H1 (cell line): ENCODE results near the gene ADAMTS14. TPM values are rescaled to one million over a fixed set of nuclear protein-coding genes. Genes with fewer than 3 reads are reported as not detected.

Experiments
- CTCF ChIA-PET: fragments of 300-600 bp; sonication (Branson Sonifier 250); formaldehyde crosslinking; loops from one replicate; lab custom pipeline; 2021; ENCODE audit not compliant: partially characterized antibody; lab: Charles Lee
- POLR2A ChIA-PET: fragments of 300-600 bp; sonication (Branson Sonifier 250); formaldehyde crosslinking; loops from one replicate; lab custom pipeline; 2021; ENCODE audit warnings: inconsistent platforms; ENCODE audit not compliant: partially characterized antibody; lab: Charles Lee
- DNase-seq, 2 experiments: peaks; one replicate each; pipeline versions ENCODE4 v3.0.0 to v3.0.0-alpha.2; 2010 to 2022; ENCODE audit warnings: low spot score in 2 of 2, low read depth in 1 of 2, mixed read lengths in 1 of 2
- FAIRE-seq: peaks from 2 replicates; lab custom pipeline; 2011; peaks lifted over from hg19 to GRCh38; lab: Jason Lieb, UNC
- H2AFZ ChIP-seq: 2 replicates; pipeline ENCODE4 v1.8.1; 2012; ENCODE audit warnings: low read length, inconsistent platforms
- H2AK5ac ChIP-seq: 2 replicates; pipeline ENCODE4 v1.6.1; 2013; ENCODE audit warnings: low read depth, low read length
- H2BK120ac ChIP-seq: replicated peaks from 2 replicates; pipeline ENCODE3; 2013; ENCODE audit warnings: low read depth, low read length, inconsistent platforms
- H2BK12ac ChIP-seq: 2 replicates; pipeline ENCODE4 v1.6.1; 2013; ENCODE audit warnings: low read depth, low read length
- H2BK15ac ChIP-seq: 2 replicates; pipeline ENCODE4 v1.6.1; 2013; ENCODE audit warnings: low read length
- H2BK20ac ChIP-seq: 2 replicates; pipeline ENCODE4 v1.6.1; 2013; ENCODE audit warnings: low read length
- H2BK5ac ChIP-seq: 2 replicates; pipeline ENCODE4 v1.6.1; 2013; ENCODE audit warnings: low read depth, low read length
- H3K14ac ChIP-seq: 2 replicates; pipeline ENCODE4 v1.6.1; 2013; ENCODE audit warnings: inconsistent platforms; ENCODE audit not compliant: insufficient read length
- H3K18ac ChIP-seq: 2 replicates; pipeline ENCODE4 v1.6.1; 2013; ENCODE audit warnings: low read length; ENCODE audit errors: extremely low read depth
- H3K23ac ChIP-seq: 2 replicates; pipeline ENCODE4 v1.6.1; 2013; ENCODE audit warnings: inconsistent platforms; ENCODE audit not compliant: insufficient read length
- H3K23me2 ChIP-seq: 2 replicates; pipeline ENCODE4 v1.6.1; 2013; ENCODE audit warnings: low read depth, low read length
- H3K27ac ChIP-seq: 2 replicates; pipeline ENCODE4 v1.6.1; 2011; ENCODE audit warnings: low read depth, low read length, inconsistent platforms
- H3K27me3 ChIP-seq, 4 experiments: replicated peaks in 1 of 4; 1 replicate in 1 of 4; 2 replicates in 3 of 4; pipeline versions ENCODE4 v1.6.1 to v1.8.1; 2011 to 2013; ENCODE audit warnings: low read length in 3 of 4, mild to moderate bottlenecking in 3 of 4, inconsistent platforms in 2 of 4, mixed read lengths in 2 of 4, moderate library complexity in 1 of 4; ENCODE audit not compliant: control insufficient read depth in 3 of 4, insufficient read depth in 3 of 4; ENCODE audit errors: extremely low read depth in 1 of 4
- H3K36me3 ChIP-seq, 4 experiments: 2 replicates each; pipeline versions ENCODE4 v1.6.1 to v1.8.1; 2011 to 2013; ENCODE audit warnings: mild to moderate bottlenecking in 4 of 4, low read length in 3 of 4, moderate library complexity in 2 of 4, control low read depth in 1 of 4, inconsistent platforms in 1 of 4; ENCODE audit not compliant: insufficient read depth in 4 of 4, control insufficient read depth in 2 of 4
- H3K4ac ChIP-seq: replicated peaks from 2 replicates; pipeline ENCODE3; 2013; ENCODE audit warnings: low read length, low read depth, mixed read lengths, inconsistent platforms; ENCODE audit not compliant: insufficient read length
- H3K4me1 ChIP-seq, 4 experiments: replicated peaks in 1 of 4; 1 replicate in 1 of 4; 2 replicates in 3 of 4; pipeline versions ENCODE4 v1.6.1 to v1.8.1; 2011 to 2013; ENCODE audit warnings: low read length in 3 of 4, inconsistent platforms in 2 of 4, mixed read lengths in 1 of 4; ENCODE audit not compliant: insufficient read depth in 4 of 4, control insufficient read depth in 3 of 4
- H3K4me2 ChIP-seq, 2 experiments: 2 replicates each; pipeline versions ENCODE4 v1.6.1 to v1.8.1; 2011 to 2013; ENCODE audit warnings: low read depth in 2 of 2, low read length in 2 of 2, control low read depth in 1 of 2, inconsistent platforms in 1 of 2, mild to moderate bottlenecking in 1 of 2; ENCODE audit not compliant: insufficient read depth in 1 of 2
- H3K4me3 ChIP-seq, 4 experiments: fragments of 200-600, 300-600 bp in 1 of 4; sonication (generic), shearing (Covaris generic), sonication (Bioruptor Twin) in 1 of 4; 2 replicates each; pipeline versions ENCODE4 v1.5.1 to v1.8.1; 2011 to 2016; ENCODE audit warnings: low read length in 4 of 4, low read depth in 3 of 4, control low read depth in 2 of 4, inconsistent platforms in 2 of 4, mild to moderate bottlenecking in 2 of 4, mixed read lengths in 1 of 4, moderate library complexity in 1 of 4; ENCODE audit not compliant: insufficient read depth in 2 of 4; ENCODE audit errors: extremely low read depth in 1 of 4
- H3K56ac ChIP-seq: replicated peaks from 2 replicates; pipeline ENCODE3; 2013; ENCODE audit warnings: low read depth, mild to moderate bottlenecking, mixed read lengths, low read length, inconsistent platforms; ENCODE audit not compliant: insufficient read length
- H3K79me1 ChIP-seq: 2 replicates; pipeline ENCODE4 v1.6.1; 2013; ENCODE audit warnings: low read depth, low read length, control low read depth
- H3K79me2 ChIP-seq, 2 experiments: 2 replicates each; pipeline versions ENCODE4 v1.6.1 to v1.8.1; 2012 to 2013; ENCODE audit warnings: low read length in 2 of 2, mild to moderate bottlenecking in 2 of 2, inconsistent platforms in 1 of 2; ENCODE audit not compliant: insufficient read depth in 2 of 2, control insufficient read depth in 1 of 2
- H3K9ac ChIP-seq, 4 experiments: replicated peaks in 1 of 4; 1 replicate in 1 of 4; 2 replicates in 3 of 4; pipeline versions ENCODE4 v1.6.1 to v1.8.1; 2011 to 2013; ENCODE audit warnings: low read depth in 3 of 4, low read length in 3 of 4, control low read depth in 2 of 4, mild to moderate bottlenecking in 2 of 4, moderate library complexity in 2 of 4, inconsistent platforms in 1 of 4; ENCODE audit errors: extremely low read depth in 1 of 4
- H3K9me3 ChIP-seq, 2 experiments: 2 replicates each; pipeline versions ENCODE4 v1.6.1 to v1.8.1; 2012 to 2013; ENCODE audit warnings: mild to moderate bottlenecking in 2 of 2, moderate library complexity in 2 of 2, control low read depth in 1 of 2, inconsistent platforms in 1 of 2, low read depth in 1 of 2, low read length in 1 of 2, mixed read lengths in 1 of 2; ENCODE audit not compliant: insufficient read depth in 2 of 2
- H4K20me1 ChIP-seq, 2 experiments: replicated peaks in 1 of 2; 2 replicates each; pipeline versions ENCODE3 to v1.8.1; 2011 to 2013; ENCODE audit warnings: inconsistent platforms in 2 of 2, low read length in 2 of 2, mild to moderate bottlenecking in 1 of 2; ENCODE audit not compliant: insufficient read depth in 2 of 2, control insufficient read depth in 1 of 2
- H4K5ac ChIP-seq: 2 replicates; pipeline ENCODE4 v1.6.1; 2013; ENCODE audit warnings: low read length, low read depth, mixed read lengths, inconsistent platforms; ENCODE audit not compliant: insufficient read length
- H4K8ac ChIP-seq: 2 replicates; pipeline ENCODE4 v1.8.0; 2013; ENCODE audit warnings: mild to moderate bottlenecking, moderate library complexity, low read length, inconsistent platforms; ENCODE audit not compliant: insufficient read depth; ENCODE audit errors: extremely low read depth
- H4K91ac ChIP-seq: replicated peaks from 2 replicates; pipeline ENCODE3; 2013; ENCODE audit warnings: low read length, mixed read lengths, inconsistent platforms; ENCODE audit not compliant: insufficient read length
- JUN ChIP-seq: IDR thresholded peaks from 2 replicates; pipeline ENCODE4 v1.6.1; 2011; ENCODE audit warnings: low read depth, mild to moderate bottlenecking, improper control_type of control experiment, low read length
- WGBS, 2 experiments: shearing (Covaris generic) in 1 of 2; methylation state at CpG; one replicate each; pipeline versions ENCODE4 v1.1.6 to v1.1.7; 2013 to 2015; ENCODE audit warnings: low lambda C conversion rate in 2 of 2, mixed read lengths in 2 of 2, inconsistent platforms in 1 of 2, low coverage in 1 of 2, missing lambda C conversion rate in 1 of 2; ENCODE audit not compliant: insufficient replicate concordance in 2 of 2, insufficient coverage in 1 of 2, insufficient read length in 1 of 2; ENCODE audit errors: extremely low coverage in 1 of 2, missing lambda C conversion rate in 1 of 2; 5-methylcytosine and 5-hydroxymethylcytosine counted together
- polyA plus RNA-seq, 7 experiments: library from polyadenylated mRNA; depleted of rRNA in 3 of 7; stranded (reverse) in 5 of 7; unstranded in 2 of 7; fragments of >200 nt in 5 of 7; fragments of 200-250 nt in 2 of 7; gene quantifications; 1 replicate in 5 of 7; 2 replicates in 1 of 7; 4 replicates in 1 of 7; pipeline versions ENCODE4 v1.2.1 to v1.2.3, GENCODE V29; 2011 to 2013; ENCODE audit warnings: missing spikeins in 2 of 7, mixed read lengths in 2 of 7
- total RNA-seq: library from RNA; stranded (reverse); fragmentation: NEBNext Ultra II Directional; extraction: Animal tissue kit (Norgen Biotek cat#: 25700); gene quantifications from 2 replicates; pipeline ENCODE4 v1.2.1, GENCODE V29; 2021

ADAMTS14 gene
- total and polyA plus RNA-seq, 2 of the 8 experiments (the other 6 are each of a cell fraction or from before 2014, with no cell fraction given) = 2.0 to 2.3 TPM

DNA sequence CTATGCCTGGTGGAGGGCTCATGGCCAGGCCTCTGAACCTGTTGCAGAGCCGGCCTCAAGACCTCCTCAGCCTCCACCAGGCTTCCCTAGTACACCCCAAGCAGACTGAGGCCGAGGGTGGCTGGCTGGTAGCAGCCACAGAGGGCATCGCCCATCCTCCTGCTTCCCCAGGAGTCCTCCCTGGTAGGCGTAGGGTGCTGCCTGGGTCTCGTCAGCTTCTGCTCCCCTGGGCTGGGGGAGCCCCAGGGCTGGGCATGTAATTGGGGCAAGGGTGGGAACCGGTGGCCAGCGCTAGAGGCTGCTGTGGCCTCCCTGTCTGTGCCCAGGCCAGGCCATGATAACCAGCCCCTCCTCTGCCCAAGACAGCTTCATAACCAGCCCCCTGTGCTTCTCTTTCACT lies 80.3 kb downstream of the ADAMTS14 start:
- ChIA-PET CTCF (interaction anchor here (1.4 to 3.7 kb wide), 4 partner anchors 12 to 39 kb away, joined by 4 to 11 read pairs (median 4); no protein-coding TSS in a partner anchor), POLR2A (no interaction called here)
- H2BK12ac ChIP-seq = no peak overlapping the region
- H2BK120ac ChIP-seq = no peak overlapping the region
- no peak overlapping the region for H3K23ac ChIP-seq
- H2AK5ac ChIP-seq = no peak overlapping the region
- H4K91ac ChIP-seq = no peak overlapping the region
- 92% methylated on average over 7 of the region's 7 CpGs; no CpG with 5 or more reads in 1 of the 2 experiments for WGBS, 2 experiments
- H2BK20ac ChIP-seq = no peak overlapping the region
- H3K4me3 ChIP-seq = no peak overlapping the region
- H2BK5ac ChIP-seq = no peak overlapping the region
- no peak overlapping the region for H4K8ac ChIP-seq
- H3K79me1 ChIP-seq = no peaks in the 10 kb centered on the region
- H3K79me2 ChIP-seq = no peaks in the 10 kb centered on the region
- no peak overlapping the region for H3K4me2 ChIP-seq
- no peak overlapping the region for H4K5ac ChIP-seq
- H3K4ac ChIP-seq = no peak overlapping the region
- H3K23me2 ChIP-seq = no peaks in the 10 kb centered on the region
- H3K27me3 ChIP-seq = no peaks in the 10 kb centered on the region
- no peak for DNase-seq
- no peak overlapping the region for H3K27ac ChIP-seq
- no peak overlapping the region for H3K9ac ChIP-seq
- H3K9me3 ChIP-seq = no peaks in the 10 kb centered on the region
- no peak overlapping the region for H3K18ac ChIP-seq
- no peak for FAIRE-seq
- TF ChIP-seq JUN = no peak
- H2AFZ ChIP-seq = no peak overlapping the region
- no peak overlapping the region for H3K14ac ChIP-seq
- peaks cover 0 to 3% (median 0%) of the 10 kb centered on the region in 4 experiments; a peak in 3 of 7 replicates for H3K4me1 ChIP-seq
- H4K20me1 ChIP-seq = no peaks in the 10 kb centered on the region
- H3K36me3 ChIP-seq = no peaks in the 10 kb centered on the region
- H3K56ac ChIP-seq = no peak overlapping the region
- no peak overlapping the region for H2BK15ac ChIP-seq
